GM21381 (cell line): Measurements from ENCODE around the gene TULP3.

ENCODE experiments used
- ATAC-seq: cut with Tn5 transposase; IDR thresholded peaks from one replicate; pipeline ENCODE4 v1.9.1; 2021; ENCODE audit warnings: mild to moderate bottlenecking, moderate library complexity; ENCODE audit not compliant: unreplicated experiment

Gene TULP3

GRCh38 chr12:2963760-2964292, 73.1 kb downstream of the TULP3 start:
- no peak for ATAC-seq

GRCh38 chr12:2967651-2968050, 77.0 kb downstream of the TULP3 start:
- ATAC-seq: no peak

GRCh38 chr12:2970744-2971143, 80.1 kb downstream of the TULP3 start:
- no peak for ATAC-seq

GRCh38 chr12:2973566-2973965, 82.9 kb downstream of the TULP3 start:
- ATAC-seq: no peak

GRCh38 chr12:2974560-2974971, 83.9 kb downstream of the TULP3 start:
- ATAC-seq: no peak

- no peak for ATAC-seq
These were observed 85.9 kb downstream of the TULP3 start for GRCh38 chr12:2976581-2976996.

GRCh38 chr12:2977776-2978175, 87.1 kb downstream of the TULP3 start:
- ATAC-seq: no peak

- ATAC-seq: no peak
These were observed 89.1 kb downstream of the TULP3 start for GRCh38 chr12:2979806-2980205.

- no peak for ATAC-seq
These were observed 89.9 kb downstream of the TULP3 start for GRCh38 chr12:2980630-2981029.

- ATAC-seq: no peak
These were observed 91.7 kb downstream of the TULP3 start for GRCh38 chr12:2982361-2982760.

GRCh38 chr12:2984249-2984648, 93.6 kb downstream of the TULP3 start:
- no peak for ATAC-seq

GRCh38 chr12:2984698-2985097, 94.0 kb downstream of the TULP3 start:
- no peak for ATAC-seq

- ATAC-seq: no peak
These were observed 96.2 kb downstream of the TULP3 start for GRCh38 chr12:2986876-2987275.

GRCh38 chr12:2988494-2988893, 97.8 kb downstream of the TULP3 start:
- no peak for ATAC-seq
